GM21576 (cell line): Measurements from ENCODE around the gene PREX1.

ENCODE experiments used
- ATAC-seq: cut with Tn5 transposase; IDR thresholded peaks from one replicate; pipeline ENCODE4 v1.9.1; 2021; ENCODE audit warnings: mild to moderate bottlenecking, moderate library complexity; ENCODE audit not compliant: unreplicated experiment

PREX1 gene

DNA sequence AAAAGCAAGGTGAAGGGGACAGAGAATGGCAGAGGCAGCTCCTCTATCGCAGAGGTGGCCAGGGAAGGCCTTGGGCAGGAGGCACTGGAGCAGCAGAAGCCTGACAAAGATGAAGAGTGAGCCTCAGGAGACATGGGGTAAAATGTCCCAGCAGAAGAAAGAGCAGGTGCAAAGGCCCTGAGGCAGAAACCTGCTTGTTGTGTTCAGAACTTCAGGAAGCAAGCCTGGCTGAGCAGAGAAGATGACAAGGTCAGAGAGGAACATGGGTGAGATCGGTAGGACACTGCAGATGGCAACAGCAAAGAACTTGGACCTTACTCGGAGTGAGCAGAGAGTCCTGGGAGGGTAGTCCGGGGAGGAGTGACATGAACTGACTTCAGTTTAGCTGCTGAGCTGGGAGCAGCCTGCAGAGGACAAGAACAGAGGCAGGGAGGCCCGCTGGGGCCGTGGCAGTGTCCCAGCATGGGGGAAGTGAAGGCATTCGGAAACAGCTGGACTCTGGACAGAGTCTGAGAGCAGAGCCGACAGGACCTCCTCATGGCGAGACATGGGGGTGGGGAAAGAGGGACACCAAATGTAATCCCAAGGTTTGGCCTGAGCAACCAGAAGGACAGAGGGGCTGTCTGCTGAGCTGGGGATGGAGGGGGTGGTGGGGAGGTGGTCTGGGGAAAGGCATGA lies 106.3 kb downstream of the PREX1 start:
- ATAC-seq: no peak

DNA sequence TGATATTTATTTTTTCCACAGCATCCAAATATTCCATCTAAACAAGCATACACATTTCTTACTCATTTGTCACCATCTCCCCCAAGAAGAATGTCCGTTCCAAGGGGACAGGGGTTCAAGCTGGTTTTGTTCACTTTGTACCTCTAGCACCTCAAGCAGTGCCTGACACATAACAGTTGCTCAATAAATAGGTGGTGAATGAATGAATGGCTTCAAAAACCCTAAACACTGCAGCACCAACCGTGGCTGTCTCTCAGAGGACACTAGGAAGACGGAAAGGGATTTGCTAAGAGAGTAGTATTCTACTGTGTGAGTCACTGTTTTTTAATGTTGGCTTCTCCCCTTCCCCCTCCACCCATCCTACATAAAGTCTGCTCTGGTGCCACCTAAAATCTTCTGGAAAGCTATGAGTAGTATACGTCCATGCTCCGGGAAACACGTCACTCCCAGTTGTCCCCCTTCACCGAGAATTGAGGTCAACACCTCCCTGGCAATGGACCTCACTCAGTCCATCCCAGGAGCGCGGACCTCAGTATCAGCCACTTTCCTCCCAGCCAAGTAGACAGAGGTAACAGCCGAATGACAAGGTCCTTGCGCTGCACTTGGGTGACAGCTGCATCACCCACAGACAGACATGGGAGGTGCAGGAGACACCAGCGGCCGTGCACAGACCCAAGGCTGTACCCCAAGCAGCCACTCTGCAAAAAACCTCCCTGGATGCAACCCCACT lies 107.4 kb downstream of the PREX1 start:
- ATAC-seq: no peak

DNA sequence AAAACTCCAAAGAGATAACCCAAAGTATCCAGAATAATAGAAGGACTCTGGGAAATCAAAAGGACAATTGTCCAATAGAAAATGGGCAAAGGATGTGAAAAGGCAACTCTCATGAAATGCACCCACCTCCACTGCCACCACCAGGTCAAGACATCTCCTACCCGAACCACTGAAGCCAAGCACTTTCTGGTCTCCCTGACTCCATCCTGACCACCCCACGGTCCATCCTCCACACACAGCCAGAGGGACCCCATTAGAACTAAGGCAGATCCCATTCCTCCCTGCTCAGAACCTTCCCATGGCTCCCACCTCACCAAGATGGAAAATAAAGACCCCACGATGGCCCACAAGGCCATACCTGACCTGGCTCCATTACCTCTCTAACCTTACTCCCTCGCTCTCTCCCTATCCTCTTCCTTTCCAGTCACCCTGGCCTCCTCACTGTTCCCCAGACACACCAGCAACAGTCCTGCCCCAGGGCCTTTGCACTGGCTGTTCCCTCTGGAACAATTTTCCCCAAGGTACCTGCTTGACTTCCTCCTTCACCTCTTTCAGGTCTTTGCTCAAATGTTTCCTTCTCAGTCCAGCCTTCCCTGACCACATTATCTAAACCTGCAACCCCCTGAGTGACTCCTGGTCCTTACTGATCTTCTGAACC lies 108.1 kb downstream of the PREX1 start:
- no peak for ATAC-seq

DNA sequence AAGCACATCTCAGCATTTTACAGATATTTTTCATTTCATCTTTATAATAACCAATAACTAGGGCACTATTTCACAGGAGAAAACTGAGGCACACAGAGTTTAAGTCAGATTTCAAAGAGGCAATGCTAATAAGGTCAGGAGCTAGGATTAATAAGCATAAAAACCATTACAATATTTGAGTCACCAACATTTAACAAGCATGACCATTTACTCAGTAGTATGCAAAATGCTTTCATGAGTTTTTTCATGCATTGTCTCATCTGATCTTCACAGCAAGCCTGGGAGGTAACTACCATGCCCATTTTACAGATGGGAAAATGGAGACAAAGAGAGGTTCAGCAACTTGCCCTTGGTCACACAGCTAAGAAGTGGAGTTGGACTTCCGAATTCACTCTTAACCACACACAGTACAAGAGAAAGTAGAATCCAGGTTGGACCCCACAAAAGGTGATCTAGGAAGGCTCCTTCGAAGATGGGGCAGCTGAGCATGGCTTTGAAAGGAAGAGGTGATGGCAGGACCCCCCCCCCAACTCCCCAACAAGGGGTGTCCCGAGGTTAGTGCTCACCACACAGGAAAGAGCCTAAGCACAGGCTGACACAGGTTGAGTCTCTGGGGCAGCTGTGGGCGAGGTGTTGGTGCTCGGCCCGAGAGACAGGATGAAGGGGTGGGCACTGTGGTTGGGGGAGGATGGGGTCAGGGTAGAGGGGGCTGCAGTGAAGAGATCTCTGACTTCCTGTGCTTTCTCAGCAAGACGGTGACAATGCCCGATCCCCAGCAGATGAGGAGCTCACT lies 108.8 kb downstream of the PREX1 start:
- ATAC-seq: no peak

DNA sequence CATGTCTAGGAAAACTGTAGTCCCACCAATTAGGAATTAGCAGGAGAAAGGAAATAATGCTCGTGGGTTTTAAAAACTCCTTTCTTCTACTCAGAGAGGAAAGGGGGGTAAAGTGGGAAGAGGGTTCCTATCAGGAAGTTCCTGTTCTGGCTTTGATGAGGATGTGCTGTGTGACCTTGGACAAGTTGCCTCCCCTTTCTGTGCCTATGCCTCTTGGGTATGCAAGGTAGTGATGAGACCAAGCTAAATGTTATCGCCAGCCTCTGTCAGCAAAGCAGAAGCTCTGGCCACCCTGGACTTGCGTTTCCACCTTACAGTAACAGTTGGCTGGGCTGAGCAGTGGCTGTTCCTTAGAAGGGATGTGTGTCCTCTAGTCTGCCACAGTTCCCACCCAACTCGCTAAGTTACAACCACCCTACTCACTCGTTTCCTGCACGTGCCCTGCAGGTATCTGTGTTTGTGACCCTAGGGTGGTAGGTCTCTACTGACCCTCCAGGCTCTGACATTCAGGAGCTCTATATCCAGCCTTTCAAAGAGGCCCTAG lies 110.0 kb downstream of the PREX1 start:
- no peak for ATAC-seq

DNA sequence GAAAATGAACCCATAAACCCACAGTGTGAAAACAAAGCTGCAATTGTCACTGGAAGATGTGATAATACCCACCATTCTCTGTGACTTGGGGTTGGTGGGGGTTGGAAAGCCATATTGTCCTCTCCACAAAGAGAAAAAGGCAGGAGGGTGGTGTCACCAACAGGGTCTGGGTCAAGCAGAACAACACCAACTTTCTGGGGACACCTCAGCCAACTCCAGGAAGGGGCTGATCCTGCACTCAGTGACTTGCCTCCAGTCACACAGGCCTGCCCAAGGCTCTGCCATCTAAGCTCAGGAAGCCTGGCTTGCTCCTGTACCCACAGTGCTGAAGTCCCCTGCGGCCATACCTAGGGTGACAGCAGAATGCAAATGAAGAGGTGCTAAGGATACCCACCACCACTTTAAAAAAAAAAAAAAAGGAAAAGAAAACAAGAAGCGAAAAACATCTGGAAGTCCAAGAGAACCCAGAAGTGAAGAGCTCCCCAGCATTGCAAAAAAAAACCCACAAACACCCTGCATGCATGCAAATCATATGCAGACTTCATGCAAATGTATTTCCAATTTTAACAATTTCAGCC lies 110.6 kb downstream of the PREX1 start:
- ATAC-seq: no peak

DNA sequence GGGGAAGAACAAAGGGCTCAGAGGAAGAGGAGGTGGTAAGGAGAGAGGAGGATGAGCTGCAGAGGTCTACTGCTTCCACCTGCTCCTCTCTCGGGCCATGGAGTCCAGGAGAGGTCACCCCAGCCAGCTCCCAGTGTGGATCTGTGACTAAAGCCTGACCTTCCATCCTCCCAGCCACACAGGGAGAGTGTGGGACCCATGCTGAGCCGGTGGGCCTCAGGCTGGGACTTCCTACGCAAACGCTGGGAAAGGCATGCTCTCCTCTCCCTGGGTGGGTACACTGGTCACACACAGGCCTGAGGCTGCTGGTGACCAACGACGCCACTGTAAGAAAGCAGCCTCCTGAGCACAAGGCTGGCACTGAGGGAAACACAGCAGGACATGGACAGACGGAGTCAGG lies 111.3 kb downstream of the PREX1 start:
- no peak for ATAC-seq

DNA sequence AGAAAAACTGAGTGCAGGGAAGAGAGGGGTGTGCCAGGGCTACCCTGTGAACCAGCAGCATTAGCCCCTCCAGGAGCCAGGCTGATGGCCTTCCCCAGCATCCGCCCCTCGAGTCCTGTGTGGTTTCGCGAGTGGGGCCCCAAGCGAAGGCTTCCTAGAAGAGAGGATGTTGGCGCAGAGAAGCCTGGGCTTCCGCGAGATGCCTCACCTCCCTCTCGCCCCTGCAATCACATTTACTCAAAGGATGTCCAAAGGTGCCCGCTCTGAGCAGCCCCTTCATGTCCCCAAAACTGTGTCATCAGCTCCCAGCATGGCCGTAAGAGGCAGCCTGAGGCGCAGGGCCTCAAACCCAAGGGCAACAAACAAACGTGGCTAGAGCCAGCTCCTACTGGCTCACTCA lies 111.7 kb downstream of the PREX1 start:
- no peak for ATAC-seq

DNA sequence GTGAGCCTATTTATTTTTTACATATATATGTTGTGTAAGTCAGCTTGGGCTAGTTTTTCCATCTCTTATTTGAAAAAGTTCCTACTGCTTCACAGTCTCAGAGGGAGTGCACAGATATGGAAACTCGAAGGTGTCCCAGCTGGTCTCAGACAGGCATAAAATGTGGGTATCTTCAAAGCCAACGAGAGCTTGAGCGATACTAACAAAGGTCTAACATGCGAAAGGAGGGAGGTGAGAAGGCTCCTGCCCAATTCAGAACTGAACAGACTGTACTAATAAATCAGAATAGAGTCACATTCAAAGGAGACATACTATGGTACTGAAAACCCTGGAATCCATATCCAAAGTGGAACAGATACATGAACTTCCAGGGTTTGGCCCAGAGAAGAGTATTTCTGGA lies 113.0 kb downstream of the PREX1 start:
- no peak for ATAC-seq

DNA sequence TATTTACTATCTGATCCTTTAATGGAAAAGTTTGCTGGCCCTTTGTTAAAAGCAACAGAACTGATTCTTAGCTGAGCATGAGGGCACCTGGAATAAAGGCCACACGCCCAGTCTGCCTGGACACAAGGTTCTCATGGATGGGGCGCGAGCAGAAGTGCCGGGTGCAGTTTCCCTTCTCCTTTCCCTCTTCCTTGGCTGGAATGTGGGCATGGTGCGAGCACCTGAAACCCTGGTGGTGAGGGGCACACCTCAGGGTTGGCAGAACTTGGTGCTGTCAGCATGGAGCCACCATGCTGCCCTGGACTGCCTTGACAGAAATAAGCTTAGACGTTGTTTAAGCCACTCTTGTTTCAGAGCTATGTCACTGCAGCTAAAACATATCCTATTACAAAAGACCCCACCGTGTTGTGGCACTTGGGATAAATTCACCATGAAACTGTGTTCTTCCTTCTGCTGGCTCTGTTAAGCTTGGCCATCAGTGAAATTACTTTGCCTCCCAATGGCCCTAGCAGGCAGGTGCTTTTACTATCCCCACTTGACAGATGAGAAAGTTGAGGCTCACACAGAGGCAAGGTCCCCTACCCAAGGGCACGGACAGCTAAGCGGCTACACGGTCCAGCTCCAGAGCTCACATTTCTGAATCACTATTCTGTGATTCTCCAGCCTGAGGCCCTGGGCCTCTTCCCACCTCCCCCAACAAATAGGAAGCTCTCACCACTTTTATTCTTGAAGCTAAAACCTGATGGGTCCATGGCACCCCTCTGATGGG lies 115.9 kb downstream of the PREX1 start:
- ATAC-seq: no peak

DNA sequence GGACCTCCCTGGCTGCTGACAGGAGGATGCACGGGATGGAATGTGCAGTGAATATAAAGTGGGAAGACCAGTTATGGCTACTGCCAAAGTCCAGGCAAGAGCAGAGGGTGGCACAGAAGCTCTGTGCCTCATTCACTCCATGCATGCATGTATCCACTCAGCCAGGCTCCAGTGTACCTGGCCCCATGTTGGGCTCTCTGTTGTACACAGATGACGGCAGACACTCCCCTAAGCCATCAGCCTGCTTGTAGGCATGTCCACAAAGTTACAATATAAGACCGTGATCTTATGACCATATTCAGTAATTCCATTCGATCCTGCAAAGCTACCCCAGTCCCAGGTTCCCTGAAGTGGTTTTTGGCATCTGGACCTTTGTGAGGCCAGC lies 116.8 kb downstream of the PREX1 start:
- no peak for ATAC-seq

DNA sequence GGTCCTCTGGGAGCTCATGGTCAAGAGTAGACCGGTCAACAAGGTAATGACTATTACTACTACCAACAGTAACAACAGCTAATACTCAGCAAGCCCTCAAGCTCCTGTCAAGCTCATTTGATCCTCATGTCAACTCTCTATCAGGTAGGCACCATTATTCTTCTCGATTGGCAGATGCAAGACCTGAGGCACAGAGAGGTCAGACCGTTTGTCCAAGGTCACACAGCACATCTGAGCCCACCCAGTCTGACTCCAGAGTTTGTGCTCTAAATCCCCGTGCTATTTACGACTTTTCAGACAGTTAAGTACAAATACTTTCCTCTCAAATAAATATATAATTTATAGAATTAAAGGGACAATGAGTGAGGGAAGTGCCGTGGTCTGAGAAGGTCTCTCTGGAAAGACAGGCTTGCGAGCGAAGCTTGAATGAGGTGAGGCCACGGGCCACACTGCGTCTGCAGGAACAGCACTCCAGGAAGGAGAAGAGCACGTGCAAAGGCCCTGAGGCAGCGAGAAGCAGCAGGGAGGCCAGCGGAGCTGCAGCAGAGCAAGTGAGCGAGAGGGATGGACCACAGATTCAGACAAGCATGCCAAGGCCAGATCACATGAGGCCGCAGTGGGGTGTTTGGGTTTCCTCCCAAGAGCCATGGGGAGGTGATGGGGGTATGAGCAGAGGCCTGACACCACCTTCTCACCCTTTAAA lies 117.3 kb downstream of the PREX1 start:
- ATAC-seq: no peak

DNA sequence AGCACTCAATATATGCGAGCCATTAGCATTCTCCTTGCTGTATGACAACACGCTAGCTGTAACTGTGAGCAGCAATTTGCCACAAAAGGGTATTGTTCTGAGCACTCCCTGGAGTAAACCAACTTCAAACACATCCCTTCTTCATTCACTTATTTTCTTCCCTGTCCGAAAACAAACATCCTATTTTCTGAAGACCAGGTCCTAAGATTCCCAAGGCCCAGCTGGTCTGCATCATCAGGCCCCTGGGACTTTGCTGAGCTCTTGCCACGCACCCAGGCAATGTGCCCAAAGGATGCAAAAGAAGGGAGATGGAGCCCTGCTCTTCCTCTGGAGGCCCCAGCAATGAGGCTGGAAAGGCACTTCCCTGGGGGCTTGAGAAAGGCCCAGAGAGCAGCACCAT lies 118.1 kb downstream of the PREX1 start:
- ATAC-seq: no peak

DNA sequence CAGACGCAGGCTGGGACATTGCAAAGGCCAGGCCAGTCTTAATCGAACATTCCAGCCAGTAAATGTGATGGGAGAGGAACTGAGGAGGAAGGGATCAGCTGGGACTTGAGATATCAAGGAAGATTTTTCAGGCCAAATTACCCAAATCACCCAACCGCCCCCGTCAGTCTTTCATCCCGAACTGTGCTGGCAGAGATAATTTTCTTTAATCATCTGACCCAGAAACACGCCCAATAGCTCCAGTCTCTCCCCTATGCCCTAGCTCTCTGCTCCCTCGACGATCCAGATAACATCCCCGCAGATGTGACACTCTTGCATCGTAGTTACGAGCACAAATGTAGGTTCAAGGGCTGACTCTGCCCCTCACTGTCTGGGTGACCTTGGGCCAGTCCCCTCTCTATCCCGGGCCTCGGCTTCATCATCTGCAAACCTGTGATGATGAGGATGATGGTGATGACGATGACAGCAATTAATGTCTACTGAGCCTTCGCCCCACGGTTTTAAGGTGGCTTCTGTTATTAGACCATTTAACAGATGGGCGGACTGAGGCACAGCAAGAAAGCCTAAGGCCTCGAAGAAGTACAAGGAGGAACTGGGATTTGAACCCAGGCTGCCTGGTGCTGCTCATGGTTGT lies 118.6 kb downstream of the PREX1 start:
- ATAC-seq: no peak

DNA sequence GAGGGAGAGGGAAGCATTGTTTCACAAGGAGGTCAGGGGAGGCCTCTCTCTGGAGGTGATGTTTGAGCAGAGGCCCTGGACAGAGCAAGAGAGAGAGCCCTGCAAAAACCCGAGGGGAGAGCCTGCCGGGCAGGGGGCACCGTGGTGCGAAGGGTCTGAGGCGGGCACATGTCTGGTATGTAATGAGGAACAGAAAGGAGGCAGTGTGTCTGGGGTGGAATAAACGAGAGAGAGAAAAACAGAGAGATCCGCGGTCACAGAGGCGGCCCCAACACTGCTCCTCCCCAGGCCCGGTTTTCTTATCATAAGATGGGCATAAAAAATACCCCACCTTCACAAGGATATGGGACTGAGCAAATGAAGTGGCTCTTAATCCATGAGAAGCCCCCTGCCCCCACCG lies 119.2 kb downstream of the PREX1 start:
- no peak for ATAC-seq

DNA sequence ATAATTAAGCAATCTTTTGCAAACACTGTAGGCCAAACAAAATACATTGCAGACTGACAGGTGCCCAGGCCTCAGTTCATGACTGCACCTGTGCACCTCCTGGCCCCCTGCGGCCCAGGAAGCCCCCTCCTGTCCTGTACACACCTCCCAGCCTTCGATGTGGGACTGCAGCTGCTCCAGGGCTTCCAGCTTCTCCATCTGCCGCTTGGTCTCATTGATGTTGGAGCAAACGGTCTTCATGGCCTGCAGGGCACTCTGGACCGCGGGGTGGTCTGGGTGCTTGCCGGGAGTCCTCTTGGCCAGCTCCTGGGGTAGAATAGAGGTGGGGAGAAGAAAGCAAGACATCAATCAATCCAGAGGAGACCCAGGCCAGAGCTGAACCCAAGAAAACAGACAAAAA lies 119.7 kb downstream of the PREX1 start:
- no peak for ATAC-seq

DNA sequence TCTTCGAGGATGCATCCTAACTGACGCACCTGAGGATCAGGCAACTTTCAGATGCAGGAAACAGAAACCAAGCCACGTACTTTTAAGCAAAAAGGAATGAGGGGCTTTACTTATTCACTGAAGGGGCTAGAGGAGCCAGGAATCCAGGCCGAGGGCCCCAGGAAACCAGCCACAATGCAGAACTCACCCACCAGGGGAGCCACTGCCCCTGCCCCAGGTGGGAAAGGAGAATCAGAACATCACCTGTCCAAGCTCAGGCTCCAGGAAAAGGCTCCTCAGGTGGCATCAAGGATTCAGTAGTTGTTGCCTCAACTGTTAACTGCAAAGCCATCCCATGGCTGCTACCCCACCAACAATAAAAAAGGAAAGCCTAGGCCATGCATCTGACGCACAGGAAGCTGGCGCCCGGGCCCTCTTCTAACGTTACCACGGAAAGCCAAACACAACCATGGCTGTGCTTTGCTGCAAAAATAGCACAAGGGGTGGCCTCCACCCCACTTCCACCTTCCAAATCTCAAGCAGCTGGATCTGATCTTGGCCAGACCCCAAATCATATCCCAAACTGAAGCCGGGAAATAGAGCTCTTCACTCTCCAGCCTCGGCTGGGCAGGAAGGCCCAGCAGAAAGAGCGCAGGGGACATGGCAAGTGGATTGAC lies 121.0 kb downstream of the PREX1 start:
- ATAC-seq: no peak

DNA sequence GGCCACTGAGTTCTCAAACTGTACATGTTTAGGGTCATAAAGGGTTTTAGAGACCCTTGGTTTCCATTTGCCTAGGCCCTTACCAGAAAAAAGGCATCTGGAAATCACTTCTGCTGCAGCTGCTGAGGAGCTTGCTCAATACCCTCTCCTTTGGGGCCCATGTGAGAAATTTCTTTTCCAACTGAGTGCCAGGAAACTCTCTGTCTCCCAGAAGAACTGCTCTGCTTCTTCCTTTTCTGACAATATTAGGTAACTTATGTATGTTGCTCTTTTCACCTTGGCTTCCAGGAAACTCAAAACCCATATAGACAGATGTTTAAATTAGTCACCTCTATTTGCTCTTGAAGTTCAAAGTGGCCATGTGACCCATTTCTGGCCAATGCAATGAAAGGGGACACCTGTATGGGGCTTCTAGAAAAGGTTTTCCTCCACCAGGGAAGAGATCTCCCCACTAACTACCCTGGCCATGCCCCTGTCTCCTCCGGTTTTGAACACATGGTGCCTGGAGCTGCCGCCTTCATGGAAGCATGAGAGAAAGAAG lies 121.6 kb downstream of the PREX1 start:
- no peak for ATAC-seq
